Hindlimb muscle (tissue), 1 donor: ENCODE data around the gene SCAF4. TPM values are rescaled to one million over a fixed set of nuclear protein-coding genes. Genes with fewer than 3 reads are reported as not detected.

Experiments
- DNase-seq: peaks from one replicate; pipeline ENCODE4 v3.0.0-alpha.2; 2013
- polyA plus RNA-seq: library from polyadenylated mRNA; unstranded; fragments of 120-200 nt; gene quantifications from one replicate; pipeline ENCODE4 v1.2.1, GENCODE V29; 2013; ENCODE audit not compliant: insufficient read length

Gene SCAF4
- polyA plus RNA-seq, 1 donor, result 25.1 TPM

DNA sequence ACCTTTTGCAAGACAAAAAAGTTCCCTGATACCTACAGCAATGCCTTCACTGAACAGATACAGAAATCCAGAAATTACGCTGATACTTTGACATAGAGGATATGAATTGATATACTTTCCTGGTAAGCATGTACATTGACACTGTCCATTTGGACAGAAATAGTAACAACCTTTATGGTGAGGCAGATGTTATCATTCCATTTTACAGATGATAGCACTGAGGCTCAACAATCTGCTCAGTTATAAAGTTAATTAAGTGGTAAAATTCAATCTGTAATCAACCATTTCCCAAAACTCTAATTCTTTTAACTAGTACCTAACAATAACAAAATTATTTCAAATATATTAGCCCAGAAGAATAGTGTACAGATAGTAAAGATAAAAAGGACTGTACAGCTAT lies 20.6 kb downstream of the SCAF4 start:
- no peak for DNase-seq

DNA sequence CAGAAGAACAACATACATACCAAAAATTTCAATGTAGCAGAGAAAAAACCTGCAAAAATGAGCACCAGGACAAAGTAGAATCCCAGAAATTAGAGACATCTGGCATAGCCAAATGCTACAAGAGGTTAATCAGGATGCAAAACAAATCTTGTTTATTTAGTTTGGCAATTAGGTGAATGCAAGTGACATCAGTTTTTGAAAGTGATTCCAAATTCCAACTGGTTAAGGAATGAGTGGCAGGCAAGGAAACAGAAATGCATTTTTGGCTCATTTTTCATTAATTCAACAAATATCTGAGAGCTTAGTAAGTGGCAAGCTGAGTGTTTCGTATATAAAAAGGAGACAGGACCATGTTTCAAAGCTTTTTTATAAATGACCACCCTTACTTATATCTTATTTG lies 21.3 kb downstream of the SCAF4 start:
- DNase-seq, result no peak

DNA sequence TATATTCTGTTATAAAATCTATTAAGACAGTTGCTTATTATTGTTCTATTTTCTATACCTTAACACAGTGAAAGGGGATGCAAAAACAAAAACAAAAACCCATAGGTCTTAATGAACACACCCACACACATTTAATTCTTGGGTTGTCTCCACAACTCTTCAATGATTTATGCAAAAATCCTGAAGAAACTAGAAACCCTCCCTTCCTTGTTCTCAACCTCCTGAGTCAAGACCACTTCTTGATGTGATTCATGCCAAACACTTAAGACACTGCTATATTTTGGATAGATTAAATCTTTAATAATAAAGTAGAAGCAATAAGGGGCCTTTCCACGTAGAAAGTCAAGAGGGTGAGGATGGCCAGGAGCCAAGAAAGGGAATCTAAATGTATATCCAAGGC lies 23.4 kb downstream of the SCAF4 start:
- no peak for DNase-seq

DNA sequence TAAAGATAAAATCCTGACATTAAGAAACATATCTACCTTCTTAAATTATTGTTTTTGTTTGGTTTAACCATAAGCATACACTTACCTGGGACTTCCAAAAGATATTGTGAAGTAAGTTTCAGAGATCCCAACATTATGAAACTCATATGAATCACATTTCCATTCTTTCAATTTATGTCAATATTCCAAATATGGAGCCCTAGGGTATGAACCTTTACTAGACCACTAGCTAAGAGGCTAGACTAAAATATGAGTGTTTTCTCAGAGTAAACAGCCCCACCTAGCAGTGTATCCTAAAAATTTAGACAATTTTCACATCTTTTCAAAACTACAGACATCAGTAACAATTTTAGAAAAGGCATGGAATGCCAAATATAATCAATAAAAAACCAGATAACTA lies 24.4 kb downstream of the SCAF4 start:
- DNase-seq, result no peak

DNA sequence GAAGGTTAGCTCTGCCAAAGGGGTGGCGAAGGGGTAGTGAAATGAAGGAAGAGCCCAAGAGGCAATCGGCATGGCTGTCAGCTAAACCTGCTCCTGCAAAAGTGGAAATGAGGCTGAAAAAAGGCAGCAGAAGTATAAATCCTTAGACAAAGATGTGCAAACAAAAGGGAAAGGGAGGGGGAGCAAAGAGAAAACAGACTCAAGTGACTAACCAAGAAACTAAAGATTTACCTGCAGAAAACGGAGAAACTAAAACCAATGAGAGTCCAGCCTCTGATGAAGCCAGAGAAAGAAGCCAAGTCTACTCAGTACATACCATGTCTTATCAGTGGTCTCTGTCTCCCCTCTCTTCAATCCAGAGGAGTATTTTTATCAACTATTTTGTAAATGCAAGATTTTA lies 25.4 kb downstream of the SCAF4 start:
- DNase-seq, result no peak

DNA sequence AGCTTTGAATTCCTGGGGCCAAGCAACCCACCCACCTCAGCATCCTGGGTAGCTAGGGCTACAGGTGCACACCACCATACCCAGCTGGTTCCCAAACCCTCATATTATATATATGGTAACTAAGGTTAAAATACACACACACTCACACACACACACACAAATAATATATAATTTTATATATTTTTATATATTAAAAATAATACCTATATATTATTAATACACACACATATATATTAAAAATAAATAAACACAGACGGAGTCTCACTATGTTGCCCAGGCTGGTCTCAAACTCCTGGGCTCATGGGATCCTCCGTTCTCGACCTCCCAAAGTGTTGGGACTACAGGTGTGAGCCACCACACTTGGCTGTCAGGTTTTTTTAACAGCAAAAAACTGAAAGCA lies 31.9 kb downstream of the SCAF4 start:
- DNase-seq, result no peak

DNA sequence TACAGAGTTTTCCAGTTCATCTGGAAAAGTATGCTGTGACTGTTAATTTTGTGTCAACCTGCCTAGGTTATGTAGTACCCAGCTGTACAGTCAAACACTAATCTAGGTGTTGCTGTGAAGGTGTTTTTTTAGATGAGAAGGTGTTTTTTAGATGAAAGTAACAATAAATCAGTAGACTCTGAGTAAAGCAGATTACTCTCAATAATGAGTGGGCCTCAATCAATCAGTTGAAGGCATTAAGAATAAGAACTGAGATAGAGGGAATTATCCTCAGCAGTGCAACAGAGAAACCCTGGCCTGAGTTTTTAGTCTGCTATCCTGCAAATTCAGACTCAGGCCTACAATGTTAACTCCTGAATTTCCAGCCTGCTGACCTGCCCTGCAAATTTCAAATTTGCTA lies 33.5 kb downstream of the SCAF4 start:
- DNase-seq, result no peak

DNA sequence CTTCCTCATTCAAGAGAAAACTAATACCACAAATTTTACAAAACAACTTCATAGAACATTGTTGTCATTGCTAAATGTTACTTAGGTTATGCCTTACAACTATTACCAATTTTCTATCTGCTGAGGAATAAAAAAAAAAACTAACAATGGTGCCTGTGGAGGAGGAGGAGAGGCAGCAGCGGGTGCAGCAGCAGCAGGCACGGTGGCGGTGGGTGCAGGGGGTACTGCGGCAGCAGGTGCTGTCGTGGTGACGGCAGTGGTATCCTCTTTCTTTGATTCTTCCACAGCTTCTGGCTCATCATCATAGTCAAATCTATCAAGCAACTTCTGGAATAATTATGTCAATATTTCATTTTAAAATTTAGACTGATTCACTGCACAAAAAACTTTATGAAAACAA lies 35.5 kb downstream of the SCAF4 start:
- DNase-seq, result no peak

DNA sequence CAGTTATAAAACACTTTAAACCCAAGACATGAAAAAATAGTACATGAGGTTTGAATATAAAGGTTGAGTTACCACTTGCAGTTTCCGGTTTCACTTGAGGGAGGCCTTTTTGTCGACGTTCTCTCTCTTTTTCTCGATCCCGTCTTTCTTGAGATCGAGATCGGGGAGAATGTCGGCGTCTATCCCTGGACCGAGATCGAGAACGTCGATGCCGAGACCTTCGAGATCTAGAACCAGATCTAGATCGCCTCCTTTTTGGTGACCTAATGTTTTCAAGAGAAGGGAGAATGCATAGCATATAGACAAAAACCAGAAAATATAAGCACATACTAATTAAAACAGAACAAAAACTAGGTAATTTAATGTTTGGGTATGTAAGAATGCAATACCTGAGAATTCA lies 38.7 kb downstream of the SCAF4 start:
- no peak for DNase-seq

DNA sequence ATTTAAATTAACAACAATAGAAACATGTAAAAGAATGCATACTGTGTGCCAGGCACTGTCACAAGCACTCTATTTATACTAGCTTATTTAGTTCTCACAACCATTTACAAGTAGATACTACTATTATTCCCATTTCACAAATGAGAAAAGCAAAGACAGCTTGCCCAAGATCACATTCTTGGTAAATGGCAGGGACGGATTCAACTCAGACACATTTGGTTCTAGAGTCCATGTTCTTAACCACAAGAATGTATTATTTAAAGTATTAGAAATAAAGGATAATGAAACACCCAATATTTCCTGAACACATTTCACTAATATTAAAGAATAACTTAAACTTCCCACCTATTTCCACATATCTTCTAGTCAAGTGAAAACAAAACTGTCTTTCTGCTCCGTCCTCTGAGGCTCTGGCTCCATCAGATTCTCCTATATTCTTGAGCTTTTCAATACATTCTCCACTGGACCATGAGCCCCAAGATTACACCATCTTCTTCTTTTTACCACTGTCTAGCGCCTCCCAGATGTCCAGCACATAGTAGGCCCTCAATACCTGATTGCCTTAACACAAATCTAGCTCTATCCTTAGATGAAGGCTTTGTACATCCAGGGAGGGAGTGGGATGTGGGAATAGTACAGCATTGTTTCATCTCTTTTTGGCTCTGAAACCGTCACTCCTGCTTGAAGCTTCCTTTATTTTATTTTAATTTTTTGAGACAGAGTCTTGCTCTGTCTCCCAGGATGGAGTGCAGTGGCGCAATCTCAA lies 43.1 kb downstream of the SCAF4 start:
- no peak for DNase-seq

DNA sequence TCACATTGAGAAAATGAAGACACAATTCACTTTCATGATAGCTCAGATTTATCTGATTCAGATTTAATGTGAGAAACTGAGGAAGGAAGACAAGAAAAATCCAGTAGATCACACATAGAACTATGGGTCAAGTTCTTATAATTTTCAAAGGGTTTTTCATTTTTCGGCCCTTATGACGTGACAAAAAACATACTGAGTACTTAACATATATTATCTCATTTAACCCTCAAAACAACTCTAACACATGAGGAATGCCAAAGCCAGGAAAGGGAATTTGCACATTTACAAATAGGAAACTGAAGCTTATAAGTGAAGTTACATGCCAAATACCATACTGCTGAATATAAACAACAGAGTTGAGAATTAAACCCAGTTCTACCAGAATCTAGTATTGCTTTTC lies 44.8 kb downstream of the SCAF4 start:
- DNase-seq, result no peak

DNA sequence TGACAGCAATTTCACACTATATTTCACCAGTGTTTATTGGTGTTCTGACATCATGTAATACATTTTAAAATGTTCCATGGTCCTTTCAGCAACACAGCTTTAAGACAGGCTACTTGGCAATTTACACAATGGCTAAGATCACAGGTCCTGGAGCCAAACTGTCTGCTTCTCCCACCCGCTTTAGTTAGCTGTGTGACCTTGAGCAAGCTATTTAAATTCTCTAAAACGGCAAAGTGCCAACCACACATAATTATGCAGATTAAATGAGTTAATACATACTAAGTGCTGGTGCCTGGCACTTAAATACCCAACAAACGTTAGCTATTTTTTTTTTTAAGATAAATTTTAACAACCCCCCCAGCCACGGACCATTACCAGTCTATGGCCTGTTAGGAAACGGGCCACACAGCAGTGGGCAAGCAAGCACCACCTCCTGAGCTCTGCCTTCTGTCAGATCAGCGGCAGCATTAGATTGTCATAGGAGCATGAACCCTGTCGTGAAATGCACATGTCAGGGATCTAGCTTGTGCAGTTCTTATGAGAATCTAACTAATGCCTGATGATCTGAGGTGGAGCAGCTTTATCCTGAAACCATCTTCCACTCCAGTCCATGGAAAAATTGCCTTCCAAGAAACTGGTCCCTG lies 45.5 kb downstream of the SCAF4 start:
- DNase-seq, result no peak

DNA sequence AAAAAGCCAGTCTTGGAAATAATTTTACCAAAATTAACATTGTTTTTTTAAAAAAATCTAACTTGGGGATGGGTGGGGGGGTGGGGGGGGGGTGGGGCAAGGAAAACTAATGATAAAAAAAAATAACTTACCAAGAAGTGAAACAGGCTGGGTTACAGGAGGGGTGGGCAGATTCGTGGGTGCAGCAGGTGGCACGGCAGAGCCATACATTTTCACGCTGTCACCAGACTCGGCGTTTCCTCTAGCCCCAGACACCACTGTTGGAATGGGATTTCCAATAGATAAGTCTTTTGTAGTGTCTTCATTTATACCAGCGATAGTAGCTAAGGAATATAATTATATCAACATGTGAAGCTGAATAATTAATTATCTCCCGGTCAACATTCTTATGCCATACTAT lies 47.0 kb downstream of the SCAF4 start:
- no peak for DNase-seq

DNA sequence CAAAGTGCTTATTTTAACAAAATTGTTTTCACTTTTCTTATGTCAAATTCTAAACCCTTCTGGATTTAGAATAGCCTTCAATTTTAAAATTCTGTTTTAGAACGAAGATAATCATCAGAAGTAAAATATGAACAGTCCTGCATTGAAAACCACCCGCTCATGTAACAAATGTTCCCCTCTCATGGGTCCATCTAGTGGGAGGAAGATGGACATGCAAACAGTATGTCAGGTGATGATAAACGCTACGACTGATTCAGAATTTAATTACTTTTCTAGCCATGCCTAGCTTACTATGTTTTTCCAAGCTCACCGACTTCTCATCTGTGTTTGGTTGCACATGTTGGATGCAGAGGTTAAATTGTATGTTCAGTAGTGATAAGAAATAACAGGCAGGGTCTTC lies 48.9 kb downstream of the SCAF4 start:
- DNase-seq, result no peak

DNA sequence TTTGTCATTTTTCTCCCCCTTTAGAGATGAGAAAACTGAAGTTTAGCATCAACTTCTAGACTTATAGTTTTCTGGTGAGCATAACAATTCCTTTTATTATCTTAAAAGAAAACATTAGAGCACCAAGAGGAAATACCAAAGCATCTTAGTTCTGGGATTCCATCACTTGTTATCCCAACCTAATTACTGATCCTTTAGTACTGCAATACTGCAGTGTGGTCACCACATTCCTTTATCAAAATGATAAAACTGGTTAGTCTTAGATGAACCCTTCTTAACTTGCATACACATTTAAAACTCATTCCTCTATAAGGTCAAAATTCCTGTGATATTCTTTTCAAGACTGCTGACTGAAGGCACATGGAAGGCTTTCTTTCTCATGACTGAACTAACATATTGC lies 49.3 kb downstream of the SCAF4 start:
- no peak for DNase-seq

DNA sequence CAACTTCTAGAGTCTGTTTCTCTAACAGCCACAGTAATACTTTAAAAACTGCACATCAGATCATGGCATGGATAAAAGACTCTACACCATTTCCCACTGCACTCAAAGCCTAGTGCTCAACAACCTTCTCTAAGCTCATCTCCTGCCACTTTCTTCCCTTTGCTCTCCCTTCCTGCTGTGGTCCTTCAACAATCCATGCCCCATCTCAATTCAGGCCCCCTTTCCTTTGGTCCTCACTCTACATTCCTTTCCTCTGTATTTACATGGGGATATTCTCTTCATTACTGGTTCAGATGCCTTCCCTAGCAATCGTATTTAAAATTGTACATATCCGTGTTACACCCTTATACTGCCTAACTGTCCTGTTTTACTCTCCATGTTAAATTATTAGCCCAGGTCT lies 53.4 kb downstream of the SCAF4 start:
- DNase-seq, result no peak

DNA sequence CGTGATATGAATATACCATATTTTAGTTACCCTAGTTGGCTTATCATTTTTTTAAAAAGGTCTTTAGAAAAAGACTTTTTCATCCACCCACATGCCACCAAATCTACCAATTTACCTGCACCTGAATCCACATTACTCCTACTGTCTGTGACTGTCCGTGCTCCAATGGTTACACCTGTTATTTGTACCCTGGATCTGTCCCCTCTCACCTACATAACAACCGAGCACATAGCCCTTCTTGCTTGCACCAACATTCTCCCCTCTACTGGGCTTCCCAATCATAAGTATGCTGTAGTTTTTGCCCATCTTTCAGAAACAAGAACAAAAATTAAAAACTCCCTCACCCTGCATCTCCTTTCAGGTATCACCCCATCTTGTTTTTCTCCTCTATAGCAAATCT lies 54.9 kb downstream of the SCAF4 start:
- DNase-seq, result no peak

DNA sequence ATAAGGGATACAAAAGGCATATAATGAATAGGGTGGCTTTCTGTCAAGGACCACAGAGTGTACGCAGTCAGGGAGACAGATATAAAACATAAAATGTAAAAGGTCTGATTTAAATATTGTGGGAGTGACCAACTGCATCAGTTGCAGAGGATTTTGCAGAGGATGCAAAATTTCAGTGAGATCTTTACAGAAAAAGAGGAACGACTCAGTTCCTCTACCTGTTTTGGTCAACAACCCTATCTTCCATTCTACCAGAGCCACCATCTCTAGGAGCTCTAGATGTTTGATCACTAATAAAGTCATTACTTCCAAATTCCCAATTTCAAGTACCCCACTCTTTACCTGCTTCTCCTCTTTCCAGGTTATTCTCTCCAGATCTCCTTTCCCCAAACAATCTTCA lies 56.0 kb downstream of the SCAF4 start:
- no peak for DNase-seq

DNA sequence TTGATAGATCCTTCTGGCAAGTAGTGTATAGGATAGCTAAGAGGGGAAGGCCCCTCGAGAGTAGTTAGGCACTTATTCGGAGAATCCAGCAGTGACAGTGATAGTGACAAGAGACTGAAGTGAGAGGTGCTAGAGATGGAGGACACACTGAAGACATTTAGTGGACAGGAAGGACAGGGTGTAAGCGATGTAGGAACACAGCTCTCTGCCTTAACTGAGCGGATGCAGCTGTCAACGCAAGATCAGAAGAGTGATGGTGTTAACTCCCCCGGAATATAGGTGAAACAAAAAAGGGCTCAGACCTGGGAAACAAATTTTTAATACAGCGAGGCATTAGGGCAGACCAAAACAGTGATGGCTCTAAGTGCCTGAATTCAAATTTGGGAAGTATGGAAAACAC lies 56.6 kb downstream of the SCAF4 start:
- no peak for DNase-seq

DNA sequence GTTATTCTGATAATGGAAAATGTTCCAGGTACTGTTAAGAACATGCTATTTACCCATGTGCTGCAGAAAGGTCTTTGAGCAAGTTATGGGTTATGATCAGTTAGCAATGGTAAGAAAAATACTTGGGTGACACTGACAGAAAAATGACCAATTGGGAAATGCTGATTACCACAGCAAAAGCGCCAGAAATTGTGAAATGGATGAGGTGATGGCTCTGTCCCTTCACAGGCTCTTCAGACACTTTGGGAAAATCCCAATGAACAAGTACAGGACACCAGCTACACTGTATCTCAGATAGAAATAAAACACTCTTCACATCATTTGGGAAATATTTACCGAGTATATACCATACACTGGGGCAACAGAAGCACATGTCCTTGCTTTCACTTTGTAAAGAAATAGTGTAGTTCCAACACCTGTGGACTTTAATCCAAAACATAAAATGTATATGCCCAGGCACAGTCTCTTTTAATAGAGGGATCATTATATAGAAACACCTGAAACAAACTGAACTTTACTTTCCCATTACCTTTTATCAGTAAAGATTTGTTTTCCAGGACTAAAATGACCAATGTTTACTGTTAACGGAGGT lies 58.5 kb downstream of the SCAF4 start:
- no peak for DNase-seq

DNA sequence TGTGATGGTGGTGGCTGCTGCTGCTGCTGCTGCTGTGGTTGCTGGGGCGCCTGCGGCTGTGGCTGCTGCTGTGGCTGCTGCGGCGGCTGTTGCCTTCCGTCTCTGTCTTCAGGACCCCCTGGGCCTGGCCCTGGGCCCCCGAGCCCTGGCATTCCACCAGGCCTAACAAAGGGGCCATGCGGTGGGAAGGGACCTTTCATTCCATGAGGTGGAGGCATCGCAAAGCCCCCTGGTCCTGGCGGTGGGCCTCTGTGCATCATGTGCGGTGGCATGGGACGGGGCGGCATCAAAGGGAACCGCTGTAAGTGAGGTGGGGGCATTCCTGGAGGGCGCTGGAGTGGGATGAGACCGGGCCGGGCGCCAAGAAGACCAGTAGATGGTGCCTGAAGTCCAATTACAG lies 60.0 kb downstream of the SCAF4 start:
- no peak for DNase-seq

DNA sequence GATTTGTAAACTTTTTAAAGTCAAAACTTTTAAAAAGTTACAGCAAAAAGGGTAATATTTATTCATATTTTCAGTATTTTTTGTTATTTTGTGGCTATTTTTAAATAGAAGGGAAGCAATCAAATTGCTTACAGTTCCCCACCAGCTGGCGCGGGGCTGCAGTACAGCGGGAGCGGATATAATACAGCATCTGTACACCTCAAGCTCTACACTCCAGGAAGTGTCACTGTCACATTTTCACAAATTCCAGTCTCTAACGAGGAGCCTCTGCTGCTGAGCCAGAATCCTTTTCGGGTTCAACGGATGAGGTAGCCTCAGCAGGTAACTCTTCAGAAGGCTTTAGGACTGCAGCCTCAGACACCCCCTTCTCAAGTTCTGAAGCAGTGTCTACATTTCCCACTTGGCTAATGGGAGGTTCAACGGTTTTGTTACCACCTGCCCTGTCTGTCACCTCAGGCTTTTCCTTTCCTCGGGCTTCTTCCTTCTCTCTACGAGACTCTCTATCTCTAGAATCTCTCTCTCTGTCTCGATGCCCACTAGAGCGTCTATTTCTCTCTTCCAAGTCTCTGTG lies 60.7 kb downstream of the SCAF4 start:
- DNase-seq, result no peak

DNA sequence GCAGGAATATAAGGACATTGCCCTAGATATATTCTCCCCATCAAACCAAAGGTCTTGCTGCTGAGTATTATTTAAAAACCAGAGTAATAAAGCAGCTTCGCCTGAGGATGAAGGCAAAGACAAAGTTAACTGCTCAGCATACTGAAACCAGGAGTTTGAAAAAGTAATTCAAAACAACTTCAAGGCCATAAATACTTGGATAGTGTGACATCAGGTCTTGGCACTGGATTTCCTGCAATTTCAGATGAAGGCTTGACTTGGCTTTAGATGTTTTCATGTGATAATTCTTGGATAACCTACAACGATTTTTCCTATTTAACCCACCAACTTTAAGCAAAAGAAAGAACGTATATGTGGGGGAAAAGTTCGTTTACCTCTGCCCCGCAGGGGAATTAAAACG lies 61.8 kb downstream of the SCAF4 start:
- DNase-seq, result peak; percentile 19
